HG02885 (cell line): ENCODE data around the gene TMEM242.

Experiments used
- ATAC-seq: cut with Tn5 transposase; IDR thresholded peaks from one replicate; pipeline ENCODE4 v1.9.1; 2021; ENCODE audit warnings: mild to moderate bottlenecking; ENCODE audit not compliant: unreplicated experiment, poor library complexity

TMEM242 gene

DNA sequence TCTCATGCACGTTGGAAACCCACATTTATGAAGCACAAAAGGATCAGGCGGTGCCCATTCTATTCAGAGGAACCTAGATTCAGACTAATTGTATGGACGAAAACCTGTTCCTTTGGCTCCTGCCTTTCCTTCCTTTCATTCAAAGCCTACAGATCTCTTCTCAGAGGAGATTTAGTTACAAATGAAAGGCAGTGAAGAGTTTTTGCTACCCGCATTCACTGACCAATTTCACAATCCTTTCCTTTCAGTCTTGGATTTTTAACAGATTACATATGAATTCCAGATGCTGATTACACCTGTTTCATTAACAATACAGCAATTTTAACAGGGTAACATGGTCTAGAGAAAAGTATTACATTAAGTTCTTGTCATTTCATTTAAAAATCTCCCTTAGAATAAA, 32.0 kb downstream of the TMEM242 start:
- ATAC-seq: no peak

DNA sequence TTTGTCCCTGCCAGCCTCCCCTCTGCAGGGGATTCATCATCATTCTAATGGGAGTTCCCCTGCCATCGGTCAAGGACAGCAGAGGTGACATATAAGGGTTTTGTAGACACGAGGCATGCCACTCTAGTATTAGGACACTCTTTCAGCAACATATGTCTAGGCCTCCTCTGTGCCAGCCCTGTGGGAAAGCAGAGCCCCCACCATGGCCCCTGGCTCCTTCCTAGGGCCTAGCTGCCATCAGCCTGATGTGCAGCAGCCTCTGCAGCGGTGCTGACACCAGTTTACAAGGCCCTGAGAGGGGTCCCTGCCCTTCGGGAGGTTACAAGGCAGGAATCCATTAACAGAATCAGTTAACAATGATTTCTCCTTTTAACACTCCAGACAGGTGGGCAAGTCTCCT, 32.5 kb downstream of the TMEM242 start:
- no peak for ATAC-seq

DNA sequence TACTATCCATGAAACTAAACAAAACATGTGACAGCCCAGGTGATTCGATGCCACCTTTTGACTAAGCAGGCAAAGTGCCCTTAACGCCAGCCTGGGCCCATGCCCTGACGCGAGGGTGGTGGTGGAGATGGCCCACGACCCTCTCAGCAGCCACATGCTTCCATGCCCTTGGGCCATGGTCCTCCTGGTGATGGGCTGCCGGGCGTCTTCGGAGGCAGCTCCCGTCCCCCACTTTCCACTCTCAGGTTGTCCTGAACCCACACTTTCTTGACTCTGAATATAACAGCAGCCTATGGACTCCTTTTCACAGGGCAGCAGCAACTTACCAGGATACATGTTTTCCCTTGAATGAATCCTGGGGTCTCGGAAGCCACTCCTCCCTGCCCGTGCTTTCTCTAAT, 33.6 kb downstream of the TMEM242 start:
- ATAC-seq: no peak

DNA sequence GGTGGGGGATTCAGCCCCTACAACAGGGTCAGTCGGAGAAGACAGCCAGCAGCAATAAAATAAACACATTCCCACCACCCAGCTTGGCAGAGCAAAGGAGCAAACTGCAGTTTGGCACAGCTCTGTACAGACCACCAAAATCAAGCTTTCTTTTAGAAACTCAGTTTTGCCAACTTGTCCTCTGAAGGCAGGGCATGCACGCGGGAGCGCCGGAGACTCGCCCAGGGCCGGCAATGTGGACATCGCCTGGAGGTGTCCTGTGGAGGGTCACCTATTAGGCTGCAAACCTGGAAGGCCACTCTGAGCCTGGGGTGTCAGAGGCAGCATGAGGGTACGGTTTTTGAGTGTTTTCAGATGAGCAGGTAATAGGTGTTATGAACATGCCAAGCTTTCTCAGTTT, 34.7 kb downstream of the TMEM242 start:
- ATAC-seq: no peak

DNA sequence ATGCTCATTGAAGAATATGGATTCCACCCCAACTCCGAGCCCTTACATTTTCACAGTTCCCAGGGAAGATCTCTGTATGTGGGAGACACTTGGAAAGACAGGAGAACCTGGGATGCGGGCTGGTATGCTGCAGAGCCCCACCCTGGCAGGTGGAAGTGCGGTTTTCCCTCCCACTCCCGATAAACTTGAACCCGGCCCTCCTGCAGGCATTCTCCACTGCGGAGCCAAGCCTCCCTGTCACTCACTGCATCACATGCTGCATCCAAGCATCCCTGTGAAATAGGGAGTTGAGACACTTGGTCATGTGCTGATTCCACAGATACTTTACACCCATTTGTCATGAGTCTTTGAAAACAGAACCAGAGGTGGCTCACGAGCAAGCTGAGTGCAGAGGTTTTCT, 35.4 kb downstream of the TMEM242 start:
- ATAC-seq: no peak

DNA sequence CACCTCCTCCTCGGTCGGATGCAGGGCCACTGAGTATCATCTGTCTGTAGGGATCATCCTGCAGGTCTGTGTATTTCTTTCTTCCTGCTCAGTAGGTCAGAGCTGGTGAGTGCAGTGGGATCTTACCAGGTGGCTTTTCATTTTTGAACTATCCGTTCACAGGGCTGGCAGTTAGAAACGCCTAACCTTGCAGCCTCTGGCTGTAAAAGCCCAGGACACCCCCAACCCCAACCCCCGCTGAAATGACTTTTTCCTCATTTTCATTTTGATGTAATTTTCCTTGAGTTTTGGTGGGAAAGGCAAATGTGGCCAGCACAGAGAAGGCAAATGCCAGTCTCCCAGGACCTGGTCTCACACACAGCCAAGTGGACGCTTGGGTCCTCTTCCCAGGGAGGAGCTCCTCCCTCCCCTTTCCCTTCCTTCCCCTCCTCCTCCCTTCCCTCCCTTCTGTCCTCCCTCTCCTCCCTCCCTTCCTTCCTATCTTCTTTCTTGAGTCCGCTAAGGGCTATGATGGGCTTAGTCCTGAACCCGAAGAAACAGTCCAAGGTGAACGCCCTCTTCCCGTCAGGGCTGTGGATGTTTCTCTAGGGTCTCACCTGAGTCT, 36.0 kb downstream of the TMEM242 start:
- ATAC-seq: no peak

DNA sequence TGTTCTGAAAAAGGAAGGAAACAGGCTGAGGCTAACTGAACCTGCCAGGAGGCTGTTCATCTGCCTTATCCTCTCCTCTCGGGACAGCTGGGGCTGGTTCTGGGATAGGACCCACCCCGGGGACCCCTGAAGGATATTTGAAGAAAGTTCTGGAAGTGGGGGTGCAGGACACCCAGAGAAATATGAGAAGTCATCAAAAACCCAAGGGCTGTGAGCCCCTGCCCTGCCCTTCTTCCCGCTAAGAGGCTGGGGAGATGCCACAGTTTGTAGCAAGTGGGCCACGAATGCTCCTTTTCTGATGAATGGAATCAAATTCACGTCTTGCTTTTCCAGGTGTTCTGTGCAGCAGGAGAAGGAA, 37.9 kb downstream of the TMEM242 start:
- ATAC-seq: no peak

DNA sequence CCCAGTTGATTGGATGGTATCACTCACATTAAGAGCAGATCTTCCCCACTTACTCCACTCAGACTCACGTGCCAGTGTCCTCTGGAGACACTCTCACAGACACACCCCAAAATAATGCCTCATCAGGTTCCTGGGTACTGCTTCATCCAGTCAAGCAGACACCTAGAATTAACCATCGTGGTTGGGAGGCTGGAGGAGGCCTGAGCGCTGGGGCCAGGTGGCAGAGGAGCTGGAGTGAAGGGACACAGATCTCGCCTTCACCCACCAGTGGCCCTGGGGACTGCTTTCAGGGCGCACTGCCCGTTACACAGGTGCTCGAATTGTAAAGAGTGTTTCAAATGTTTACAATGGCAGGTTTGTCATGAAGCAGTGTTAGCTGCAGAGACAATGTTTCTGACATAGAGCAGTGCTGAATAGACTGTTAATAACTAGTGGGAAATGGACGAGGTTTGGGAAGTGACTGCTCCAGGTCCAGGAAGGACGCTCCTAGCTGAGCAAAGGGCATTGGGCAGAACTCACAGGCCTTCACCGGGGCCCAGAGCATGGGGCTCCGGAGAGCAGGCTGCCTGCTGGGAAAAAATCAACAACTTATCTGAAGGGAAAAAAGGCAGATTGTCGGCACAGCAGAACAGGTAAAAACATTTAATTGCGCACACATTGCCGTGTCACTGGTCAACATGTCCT, 38.4 kb downstream of the TMEM242 start:
- ATAC-seq: no peak

DNA sequence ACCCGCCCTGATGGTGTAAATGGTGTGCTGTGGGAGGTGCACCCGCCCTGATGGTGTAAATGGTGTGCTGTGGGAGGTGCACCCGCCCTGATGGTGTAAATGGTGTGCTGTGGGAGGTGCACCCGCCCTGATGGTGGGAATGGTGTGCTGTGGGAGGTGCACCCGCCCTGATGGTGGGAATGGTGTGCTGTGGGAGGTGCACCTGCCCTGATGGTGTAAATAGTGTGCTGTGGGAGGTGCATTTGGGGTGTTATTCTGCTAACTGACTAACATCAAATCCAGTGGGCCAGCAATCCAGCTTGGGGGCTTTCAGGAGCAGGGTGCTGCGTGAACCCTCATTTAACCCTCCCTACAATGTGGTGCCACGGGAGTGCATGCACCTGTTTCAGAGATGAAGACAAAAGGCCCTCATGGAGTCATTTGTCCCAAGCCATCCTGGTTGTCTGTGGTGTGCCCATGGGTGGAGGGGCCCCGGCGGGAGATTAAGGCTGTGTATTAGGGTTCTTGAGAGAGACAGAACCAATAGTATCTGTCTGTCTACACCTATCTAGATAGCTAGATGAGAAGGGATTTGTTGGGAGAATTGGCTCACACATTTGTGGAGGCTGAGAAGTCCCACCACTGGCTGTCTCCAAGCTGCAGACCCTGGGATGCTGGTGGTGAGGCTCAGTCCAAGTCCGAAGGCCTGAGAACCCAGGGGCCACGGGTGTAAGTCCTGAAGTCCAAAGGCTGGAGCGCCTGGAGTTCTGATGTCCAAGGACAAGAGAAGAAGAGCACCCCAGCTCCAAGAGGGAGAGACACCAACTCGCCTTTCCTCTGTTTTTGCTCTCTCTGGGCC, 39.2 kb downstream of the TMEM242 start:
- no peak for ATAC-seq

DNA sequence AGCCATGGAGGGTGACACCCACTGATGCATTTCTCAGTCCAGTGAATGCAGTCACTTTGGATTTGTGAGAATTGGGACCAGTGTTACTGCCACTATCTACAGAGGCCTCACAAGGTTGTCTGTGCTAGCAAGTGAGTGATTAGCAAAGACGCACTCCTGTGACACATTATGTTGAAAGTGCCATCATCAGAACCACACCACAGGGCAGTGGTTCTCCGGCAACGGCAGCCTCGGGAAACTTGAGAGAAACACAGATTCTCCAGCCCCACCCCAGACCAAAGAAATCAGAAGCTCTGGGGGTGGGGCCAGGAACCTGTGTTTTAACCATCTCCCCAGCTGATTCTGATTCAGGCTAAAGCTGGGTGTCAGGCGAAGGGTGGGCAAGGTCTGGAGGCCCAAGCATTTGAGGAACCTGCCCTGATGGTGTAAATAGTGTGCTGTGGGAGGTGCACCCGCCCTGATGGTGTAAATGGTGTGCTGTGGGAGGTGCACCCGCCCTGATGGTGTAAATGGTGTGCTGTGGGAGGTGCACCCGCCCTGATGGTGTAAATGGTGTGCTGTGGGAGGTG, 39.9 kb downstream of the TMEM242 start:
- ATAC-seq: no peak

DNA sequence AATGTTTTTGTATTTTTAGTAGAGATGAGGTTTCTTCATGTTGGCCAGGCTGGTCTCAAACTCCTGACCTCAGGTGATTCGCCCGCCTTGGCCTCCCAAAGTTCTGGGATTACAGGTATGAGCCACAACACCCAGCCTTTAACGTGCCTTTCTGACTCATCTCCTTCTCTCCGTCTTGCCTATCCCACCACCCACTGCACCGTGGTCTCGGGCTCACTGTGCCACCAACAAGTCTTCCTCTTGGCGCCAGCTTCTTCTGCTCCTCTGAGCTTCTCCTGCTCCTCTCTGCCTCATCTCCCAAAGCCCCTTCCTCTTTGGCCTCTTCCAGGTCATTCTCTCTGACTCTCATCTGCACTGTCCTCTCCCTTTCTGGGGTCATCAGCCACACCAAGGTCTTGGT, 41.0 kb downstream of the TMEM242 start:
- no peak for ATAC-seq

DNA sequence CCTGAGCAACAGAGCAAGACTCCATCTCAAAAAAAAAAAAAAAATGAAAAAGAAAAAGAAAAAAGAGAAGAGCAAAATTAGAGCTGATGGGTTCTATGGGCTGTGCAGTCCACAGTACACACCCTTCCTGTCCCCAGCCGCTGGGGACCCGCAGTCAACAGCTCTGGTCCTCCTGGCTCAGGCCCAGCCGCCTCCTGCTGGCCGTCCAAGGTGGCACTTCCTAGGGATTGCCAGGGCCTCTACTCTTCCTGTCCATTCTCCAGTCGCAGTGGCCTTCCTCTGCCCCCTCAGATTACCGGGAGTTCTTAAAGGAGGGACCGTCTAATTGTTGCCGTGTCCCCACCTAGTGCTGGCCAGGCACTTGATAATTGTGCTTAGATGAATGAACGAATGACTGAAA, 41.7 kb downstream of the TMEM242 start:
- ATAC-seq: no peak

DNA sequence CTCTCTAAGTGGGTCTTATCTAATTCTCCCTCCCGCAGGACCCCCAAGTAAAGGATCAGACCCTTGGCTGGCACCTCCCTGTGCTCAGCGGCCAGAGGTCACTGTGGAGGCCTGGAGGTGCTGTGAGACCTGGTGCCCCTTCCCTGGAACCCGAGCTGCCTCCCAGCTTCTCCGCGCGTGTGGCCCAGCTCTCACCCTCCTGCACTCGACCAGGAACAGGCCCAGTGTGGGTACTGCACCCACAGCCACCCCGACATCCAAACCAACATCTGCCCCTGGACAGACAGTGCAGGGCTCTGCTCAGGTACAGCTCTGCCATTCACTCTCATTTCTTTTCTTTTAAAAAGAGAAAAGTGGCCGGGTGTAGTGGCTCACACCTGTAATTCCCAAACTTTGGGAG, 42.4 kb downstream of the TMEM242 start:
- no peak for ATAC-seq

DNA sequence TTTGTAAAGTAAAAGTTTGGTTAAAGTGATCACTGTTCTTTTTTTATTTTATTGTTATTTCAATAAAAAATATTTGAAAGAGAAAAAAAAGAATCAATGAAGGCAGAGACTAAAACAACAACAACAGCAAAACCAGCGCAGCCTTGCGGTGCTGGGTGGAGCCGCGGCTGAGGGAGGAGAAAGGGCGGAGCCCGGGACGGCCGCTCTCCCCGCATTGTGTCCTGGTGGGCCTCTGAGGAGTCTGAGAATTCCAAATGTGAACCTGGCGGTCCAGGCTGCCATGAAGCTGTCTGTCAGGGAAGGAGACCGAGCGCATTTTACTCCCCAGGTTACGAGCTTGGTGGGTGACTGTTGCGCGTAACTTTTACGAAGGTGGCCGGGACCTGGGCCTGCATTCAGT, 43.2 kb downstream of the TMEM242 start:
- ATAC-seq: no peak

DNA sequence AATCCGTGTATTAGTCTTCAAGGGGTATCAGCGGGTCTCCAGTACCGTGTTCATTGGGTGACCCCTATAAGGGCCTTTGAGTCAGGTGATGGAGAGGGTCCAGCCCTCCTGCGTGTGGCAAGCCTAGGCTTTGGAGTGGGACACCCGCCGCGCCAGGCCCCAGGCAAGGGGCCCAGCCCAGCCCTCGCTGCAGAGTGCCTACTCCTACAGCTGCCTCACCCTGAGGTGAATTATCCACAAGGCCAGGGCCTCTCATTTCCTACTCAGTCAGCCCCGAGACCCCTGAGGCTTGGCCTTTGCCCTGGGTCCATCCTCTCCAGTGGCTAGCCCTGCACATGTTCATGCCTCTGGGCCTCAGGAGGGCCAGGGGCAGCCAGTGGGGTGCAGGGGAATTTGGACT, 45.1 kb downstream of the TMEM242 start:
- no peak for ATAC-seq

DNA sequence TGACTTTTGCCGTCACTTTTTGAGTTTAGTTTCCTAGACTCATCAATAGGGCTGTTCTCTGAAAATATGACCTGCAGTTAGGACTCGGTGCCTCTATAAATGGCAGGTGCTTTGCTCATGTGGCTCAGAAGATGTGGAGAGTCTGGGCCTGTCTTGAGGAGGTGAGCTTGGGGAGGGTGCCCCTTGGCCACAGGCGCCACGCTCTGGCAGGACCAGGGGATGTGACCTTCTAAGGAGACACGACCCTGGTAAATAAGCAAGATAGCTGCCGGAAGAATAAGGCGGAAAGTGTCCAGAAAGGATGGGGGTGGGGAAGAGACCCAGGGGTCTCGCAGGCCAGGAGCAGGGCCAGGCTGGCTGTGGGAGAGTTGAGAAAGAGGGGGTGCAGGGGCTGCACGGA, 46.6 kb downstream of the TMEM242 start:
- no peak for ATAC-seq

DNA sequence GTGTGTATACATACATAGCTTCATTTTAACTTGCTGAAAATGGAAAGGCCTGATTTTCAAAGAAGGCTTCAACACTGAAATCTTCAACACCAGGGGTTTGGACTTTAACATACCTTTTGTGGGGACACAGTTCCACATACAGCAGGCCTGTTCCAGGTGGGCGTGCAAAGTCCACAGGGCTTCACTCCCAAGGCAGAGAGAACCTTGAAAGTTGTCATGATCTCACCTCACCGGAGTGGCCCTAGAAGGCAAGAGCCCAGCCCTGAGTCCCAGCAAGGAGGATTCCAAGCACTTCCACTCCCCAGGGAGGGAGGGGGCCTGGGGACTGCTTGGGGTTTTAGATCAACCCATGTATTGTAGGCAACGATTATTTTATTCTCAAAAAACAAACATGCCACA, 47.2 kb downstream of the TMEM242 start:
- no peak for ATAC-seq

DNA sequence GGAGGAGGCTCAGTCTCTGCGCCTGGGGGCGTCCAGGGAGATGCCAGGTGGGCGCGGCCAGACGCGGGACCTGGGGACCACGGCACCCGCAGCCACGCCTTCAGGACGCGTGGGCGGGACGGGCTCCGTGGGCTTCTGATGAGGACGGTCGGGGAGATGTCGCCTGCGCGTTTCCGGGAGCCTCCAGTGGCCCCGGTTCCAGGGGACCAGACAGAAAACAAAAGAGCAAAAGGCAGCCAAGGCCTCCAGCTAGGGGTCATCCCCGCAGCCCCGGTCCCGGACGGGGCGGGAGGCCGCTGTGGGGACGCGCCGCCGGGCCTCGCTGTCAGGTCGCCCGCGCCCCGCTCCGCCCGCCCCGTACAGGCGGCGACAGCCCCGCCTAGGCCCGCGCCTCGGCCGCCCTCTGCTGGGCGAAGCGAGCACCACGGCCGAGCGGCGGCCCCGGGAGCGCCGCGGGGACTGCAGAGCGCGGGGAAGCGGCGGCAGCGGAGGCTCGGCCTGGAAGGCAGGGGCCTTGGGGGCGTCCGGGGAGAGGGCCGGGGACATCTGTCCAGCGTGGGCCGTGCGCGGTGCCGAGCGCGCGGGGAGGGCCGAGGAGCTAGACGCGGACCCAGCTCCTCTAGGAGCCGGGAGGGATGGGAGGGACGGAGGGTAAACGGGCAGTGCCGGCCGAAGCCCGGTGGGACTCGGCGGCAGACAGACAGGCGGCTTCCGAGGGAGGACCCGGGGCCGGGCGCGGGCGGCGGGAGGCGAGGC, 48.7 kb downstream of the TMEM242 start:
- ATAC-seq: peak; percentile 94

DNA sequence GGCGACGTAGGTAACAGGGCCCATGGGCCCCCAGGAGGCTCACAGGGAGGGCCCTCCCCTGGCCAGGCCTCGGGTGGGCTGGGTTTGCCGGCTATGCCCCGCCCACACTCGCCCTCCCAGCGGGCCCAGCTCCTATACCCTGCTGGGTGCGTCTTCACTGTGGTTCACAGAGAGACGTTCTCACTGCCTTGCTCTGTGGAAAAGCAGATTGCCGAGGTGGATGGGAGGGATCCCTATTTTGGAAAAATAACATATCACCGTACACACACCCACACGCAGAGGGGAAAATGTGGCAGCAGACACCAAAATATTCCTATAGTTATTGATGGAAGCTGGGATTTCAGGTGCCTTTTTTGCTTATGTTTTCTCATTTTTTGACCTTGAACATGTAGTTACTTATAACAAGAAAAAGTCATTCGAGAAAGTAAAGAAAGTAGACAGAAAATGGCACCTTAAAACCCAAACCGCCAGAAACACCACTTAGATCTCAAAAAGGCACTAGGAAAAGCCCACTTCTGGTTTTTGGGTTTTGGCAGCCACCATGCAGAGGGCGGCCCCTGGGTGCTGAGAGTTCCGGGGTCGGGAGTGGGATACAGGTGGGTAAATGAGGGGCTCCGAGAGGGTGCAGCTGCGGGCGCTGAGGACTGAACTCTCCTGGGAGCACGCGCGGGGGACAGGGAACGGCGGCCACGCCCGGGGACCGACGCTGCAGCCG, 49.4 kb downstream of the TMEM242 start:
- ATAC-seq: peak; percentile 52
